ENCODE data around the gene AQP12A. TPM values are rescaled to one million over a fixed set of nuclear protein-coding genes. Genes with fewer than 3 reads are reported as not detected.

The AQP12A gene
- total and polyA plus RNA-seq, 10 of the 15 experiments (the other 5 are each of a cell fraction or from before 2014, with no cell fraction given): not detected

DNA sequence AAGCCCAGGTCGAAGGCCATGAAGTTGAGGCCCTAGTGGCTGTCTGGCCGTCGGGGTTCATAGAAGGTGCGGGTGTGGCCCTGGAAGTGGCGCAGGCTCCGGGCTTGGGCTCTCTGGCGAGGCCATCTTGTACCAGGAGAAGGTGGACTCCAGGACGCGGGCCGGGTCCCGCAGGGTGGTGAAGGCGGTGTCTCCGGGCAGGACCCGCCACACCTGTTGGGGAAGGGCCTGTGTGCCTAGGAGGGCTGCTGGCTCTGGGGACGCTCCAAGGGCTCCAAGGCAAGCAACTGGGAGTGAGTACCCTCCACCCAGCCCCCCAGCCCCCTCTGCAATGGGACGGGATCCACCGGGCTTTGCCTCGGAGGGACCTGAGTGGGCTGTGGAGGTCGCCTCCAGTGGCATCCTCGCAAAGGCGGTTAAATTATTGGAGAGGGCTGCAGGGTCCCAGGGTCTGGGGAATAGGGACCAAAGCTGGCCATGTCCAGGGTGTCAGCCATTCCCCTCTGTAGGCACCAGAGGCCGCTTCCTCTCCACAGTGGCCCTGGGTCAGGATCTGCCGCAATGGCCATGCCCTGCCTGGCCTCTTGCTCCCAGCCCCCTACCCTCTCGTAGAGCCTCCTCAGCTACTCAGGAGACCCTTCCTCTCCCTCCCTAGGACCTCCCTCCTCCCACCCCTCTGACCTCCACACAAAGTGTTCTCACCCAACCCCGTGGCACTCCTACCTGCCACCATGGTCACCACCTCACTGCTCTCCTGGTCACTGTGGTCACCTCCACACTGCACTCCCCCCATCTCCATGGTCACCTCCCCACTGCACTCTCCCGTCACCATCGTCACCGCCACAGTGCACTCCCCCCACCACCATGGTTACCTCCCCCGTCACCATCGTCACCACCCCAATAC is 10.3 kb downstream of the AQP12A start (continued):
- TF ChIP-seq, protein P1, sequence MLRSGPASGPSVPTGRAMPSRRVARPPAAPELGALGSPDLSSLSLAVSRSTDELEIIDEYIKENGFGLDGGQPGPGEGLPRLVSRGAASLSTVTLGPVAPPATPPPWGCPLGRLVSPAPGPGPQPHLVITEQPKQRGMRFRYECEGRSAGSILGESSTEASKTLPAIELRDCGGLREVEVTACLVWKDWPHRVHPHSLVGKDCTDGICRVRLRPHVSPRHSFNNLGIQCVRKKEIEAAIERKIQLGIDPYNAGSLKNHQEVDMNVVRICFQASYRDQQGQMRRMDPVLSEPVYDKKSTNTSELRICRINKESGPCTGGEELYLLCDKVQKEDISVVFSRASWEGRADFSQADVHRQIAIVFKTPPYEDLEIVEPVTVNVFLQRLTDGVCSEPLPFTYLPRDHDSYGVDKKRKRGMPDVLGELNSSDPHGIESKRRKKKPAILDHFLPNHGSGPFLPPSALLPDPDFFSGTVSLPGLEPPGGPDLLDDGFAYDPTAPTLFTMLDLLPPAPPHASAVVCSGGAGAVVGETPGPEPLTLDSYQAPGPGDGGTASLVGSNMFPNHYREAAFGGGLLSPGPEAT (IDR thresholded peaks at IDR 0.05; ENCODE audit: low read depth): no peak
- no peak for TF ChIP-seq ZNF207 (IDR thresholded peaks at IDR 0.05; ENCODE audit: borderline replicate concordance)
- TF ChIP-seq ASH2L (IDR thresholded peaks at IDR 0.05; ENCODE audit: borderline replicate concordance, low read depth): no peak
- TF ChIP-seq KAT2A (conservative IDR thresholded peaks at IDR 0.05; ENCODE audit: control insufficient read depth, low read depth, low read length): no peak
- TF ChIP-seq IKZF1 (conservative IDR thresholded peaks at IDR 0.05): no peak
- TF ChIP-seq SIN3A (IDR thresholded peaks at IDR 0.05; ENCODE audit: low read depth, low read length): no peak
- TF ChIP-seq NR2C1 (IDR thresholded peaks at IDR 0.05): no peak
- TF ChIP-seq HDGF (IDR thresholded peaks at IDR 0.05): no peak
- TF ChIP-seq, protein P2, sequence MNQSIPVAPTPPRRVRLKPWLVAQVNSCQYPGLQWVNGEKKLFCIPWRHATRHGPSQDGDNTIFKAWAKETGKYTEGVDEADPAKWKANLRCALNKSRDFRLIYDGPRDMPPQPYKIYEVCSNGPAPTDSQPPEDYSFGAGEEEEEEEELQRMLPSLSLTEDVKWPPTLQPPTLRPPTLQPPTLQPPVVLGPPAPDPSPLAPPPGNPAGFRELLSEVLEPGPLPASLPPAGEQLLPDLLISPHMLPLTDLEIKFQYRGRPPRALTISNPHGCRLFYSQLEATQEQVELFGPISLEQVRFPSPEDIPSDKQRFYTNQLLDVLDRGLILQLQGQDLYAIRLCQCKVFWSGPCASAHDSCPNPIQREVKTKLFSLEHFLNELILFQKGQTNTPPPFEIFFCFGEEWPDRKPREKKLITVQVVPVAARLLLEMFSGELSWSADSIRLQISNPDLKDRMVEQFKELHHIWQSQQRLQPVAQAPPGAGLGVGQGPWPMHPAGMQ (IDR thresholded peaks at IDR 0.05; ENCODE audit: borderline replicate concordance): no peak
- TF ChIP-seq SREBF2 (IDR thresholded peaks at IDR 0.05; ENCODE audit: low read length): no peak
- no peak for TF ChIP-seq SRF (IDR thresholded peaks at IDR 0.05; ENCODE audit: low read depth in 2 of 2, low read length in 2 of 2)
- TF ChIP-seq PAX8 (IDR thresholded peaks at IDR 0.05): no peak
